ENCODE results near the gene ITGB8. TPM values are rescaled to one million over a fixed set of nuclear protein-coding genes. Genes with fewer than 3 reads are reported as not detected.

Gene ITGB8
- polyA plus RNA-seq, 1 donor from 2014 or later, result 12.2 TPM

DNA sequence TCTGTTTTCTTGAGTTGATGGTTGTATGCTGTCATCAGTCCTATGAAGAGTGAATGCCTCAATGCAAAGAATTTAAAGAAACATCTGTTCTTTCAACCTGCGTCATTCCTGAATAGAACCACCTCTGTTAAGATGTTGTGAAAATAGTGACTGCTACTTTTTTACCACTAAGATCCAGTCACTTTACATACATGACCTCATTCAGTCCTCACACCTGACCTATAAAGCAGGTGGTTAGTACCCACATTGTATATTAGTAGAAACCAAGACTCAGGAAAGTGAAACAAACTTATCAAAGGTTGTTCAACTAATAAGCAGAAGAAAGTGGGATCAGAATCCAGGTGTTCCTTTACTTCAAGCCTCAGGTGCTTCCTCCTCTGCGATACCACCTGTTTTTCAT, 64.8 kb downstream of the ITGB8 start:
- H3K27ac ChIP-seq (ENCODE audit: low read length), result no peak overlapping the region
- no peaks in the 10 kb centered on the region for H3K79me2 ChIP-seq (replicated peaks; ENCODE audit: insufficient read depth, low read length)
- no peak overlapping the region for H3K9ac ChIP-seq (ENCODE audit: low read length)
- H2AFZ ChIP-seq (ENCODE audit: low read depth, low read length), result no peak overlapping the region
- H3K9me2 ChIP-seq (ENCODE audit: insufficient read depth, low read length), result no peaks in the 10 kb centered on the region
- H3K4me3 ChIP-seq (ENCODE audit: low read length), result no peak overlapping the region
- no peaks in the 10 kb centered on the region for H3K9me3 ChIP-seq (ENCODE audit: low read length)
- H3K27me3 ChIP-seq (ENCODE audit: insufficient read depth, low read depth, low read length), result no peaks in the 10 kb centered on the region
- H4K20me1 ChIP-seq (ENCODE audit: insufficient read depth), result no peaks in the 10 kb centered on the region
- H3F3A ChIP-seq (ENCODE audit: insufficient read depth, low read length, poor library complexity, severe bottlenecking), result no peaks in the 10 kb centered on the region
- no peaks in the 10 kb centered on the region for H3K36me3 ChIP-seq (ENCODE audit: insufficient read depth, low read length)
- H3K4me2 ChIP-seq (ENCODE audit: low read length), result no peak overlapping the region
- TF ChIP-seq EZH2 (IDR thresholded peaks at IDR 0.05; ENCODE audit: borderline replicate concordance, insufficient read depth, low read length, poor library complexity, severe bottlenecking) (no peak), EP300 (conservative IDR thresholded peaks at IDR 0.05; ENCODE audit: poor library complexity, severe bottlenecking) (no peak), SMC3 (conservative IDR thresholded peaks at IDR 0.05; ENCODE audit: poor library complexity) (no peak), POLR2AphosphoS5 (IDR thresholded peaks at IDR 0.05) (no peak), RAD21 (conservative IDR thresholded peaks at IDR 0.05) (no peak), TAF1 (IDR thresholded peaks at IDR 0.05; ENCODE audit: low read depth) (no peak), MXI1 (conservative IDR thresholded peaks at IDR 0.05; ENCODE audit: poor library complexity, severe bottlenecking) (no peak)
- TF ChIP-seq, protein P1, sequence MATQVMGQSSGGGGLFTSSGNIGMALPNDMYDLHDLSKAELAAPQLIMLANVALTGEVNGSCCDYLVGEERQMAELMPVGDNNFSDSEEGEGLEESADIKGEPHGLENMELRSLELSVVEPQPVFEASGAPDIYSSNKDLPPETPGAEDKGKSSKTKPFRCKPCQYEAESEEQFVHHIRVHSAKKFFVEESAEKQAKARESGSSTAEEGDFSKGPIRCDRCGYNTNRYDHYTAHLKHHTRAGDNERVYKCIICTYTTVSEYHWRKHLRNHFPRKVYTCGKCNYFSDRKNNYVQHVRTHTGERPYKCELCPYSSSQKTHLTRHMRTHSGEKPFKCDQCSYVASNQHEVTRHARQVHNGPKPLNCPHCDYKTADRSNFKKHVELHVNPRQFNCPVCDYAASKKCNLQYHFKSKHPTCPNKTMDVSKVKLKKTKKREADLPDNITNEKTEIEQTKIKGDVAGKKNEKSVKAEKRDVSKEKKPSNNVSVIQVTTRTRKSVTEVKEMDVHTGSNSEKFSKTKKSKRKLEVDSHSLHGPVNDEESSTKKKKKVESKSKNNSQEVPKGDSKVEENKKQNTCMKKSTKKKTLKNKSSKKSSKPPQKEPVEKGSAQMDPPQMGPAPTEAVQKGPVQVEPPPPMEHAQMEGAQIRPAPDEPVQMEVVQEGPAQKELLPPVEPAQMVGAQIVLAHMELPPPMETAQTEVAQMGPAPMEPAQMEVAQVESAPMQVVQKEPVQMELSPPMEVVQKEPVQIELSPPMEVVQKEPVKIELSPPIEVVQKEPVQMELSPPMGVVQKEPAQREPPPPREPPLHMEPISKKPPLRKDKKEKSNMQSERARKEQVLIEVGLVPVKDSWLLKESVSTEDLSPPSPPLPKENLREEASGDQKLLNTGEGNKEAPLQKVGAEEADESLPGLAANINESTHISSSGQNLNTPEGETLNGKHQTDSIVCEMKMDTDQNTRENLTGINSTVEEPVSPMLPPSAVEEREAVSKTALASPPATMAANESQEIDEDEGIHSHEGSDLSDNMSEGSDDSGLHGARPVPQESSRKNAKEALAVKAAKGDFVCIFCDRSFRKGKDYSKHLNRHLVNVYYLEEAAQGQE (IDR thresholded peaks at IDR 0.05; ENCODE audit: borderline replicate concordance), result no peak
- TF ChIP-seq, protein P2, sequence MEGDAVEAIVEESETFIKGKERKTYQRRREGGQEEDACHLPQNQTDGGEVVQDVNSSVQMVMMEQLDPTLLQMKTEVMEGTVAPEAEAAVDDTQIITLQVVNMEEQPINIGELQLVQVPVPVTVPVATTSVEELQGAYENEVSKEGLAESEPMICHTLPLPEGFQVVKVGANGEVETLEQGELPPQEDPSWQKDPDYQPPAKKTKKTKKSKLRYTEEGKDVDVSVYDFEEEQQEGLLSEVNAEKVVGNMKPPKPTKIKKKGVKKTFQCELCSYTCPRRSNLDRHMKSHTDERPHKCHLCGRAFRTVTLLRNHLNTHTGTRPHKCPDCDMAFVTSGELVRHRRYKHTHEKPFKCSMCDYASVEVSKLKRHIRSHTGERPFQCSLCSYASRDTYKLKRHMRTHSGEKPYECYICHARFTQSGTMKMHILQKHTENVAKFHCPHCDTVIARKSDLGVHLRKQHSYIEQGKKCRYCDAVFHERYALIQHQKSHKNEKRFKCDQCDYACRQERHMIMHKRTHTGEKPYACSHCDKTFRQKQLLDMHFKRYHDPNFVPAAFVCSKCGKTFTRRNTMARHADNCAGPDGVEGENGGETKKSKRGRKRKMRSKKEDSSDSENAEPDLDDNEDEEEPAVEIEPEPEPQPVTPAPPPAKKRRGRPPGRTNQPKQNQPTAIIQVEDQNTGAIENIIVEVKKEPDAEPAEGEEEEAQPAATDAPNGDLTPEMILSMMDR (IDR thresholded peaks at IDR 0.05; ENCODE audit: poor library complexity, severe bottlenecking), result no peak

DNA sequence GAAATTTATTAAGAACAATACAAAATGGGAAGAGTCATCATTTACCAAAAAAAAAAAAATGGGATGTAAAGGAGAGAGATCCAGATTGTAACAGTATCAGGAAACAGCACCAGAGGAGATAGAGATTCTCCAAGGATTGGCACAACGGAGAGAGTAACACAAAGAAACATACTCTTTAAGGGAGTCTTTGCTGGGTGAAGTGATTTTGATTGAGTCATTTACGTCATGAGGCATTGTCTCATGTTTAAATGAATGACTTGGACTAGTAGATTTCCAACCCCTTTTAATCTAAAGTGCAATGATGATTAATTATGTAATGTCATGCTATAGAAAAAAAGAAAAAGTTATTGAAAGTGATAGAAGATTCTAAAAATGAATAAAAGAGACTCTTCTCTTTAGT, 68.8 kb downstream of the ITGB8 start:
- no peaks in the 10 kb centered on the region for H3K79me2 ChIP-seq (replicated peaks; ENCODE audit: insufficient read depth, low read length)
- H3K4me2 ChIP-seq (ENCODE audit: low read length), result no peak overlapping the region
- no peaks in the 10 kb centered on the region for H3K9me2 ChIP-seq (ENCODE audit: insufficient read depth, low read length)
- H3K9ac ChIP-seq (ENCODE audit: low read length), result no peak overlapping the region
- H3K9me3 ChIP-seq (ENCODE audit: low read length), result no peaks in the 10 kb centered on the region
- no peak overlapping the region for H3K27ac ChIP-seq (ENCODE audit: low read length)
- no peaks in the 10 kb centered on the region for H3K27me3 ChIP-seq (ENCODE audit: insufficient read depth, low read depth, low read length)
- H2AFZ ChIP-seq (ENCODE audit: low read depth, low read length), result no peak overlapping the region
- no peak overlapping the region for H3K4me3 ChIP-seq (ENCODE audit: low read length)
- no peaks in the 10 kb centered on the region for H4K20me1 ChIP-seq (ENCODE audit: insufficient read depth)
- TF ChIP-seq, protein P2 (IDR thresholded peaks at IDR 0.05; ENCODE audit: poor library complexity, severe bottlenecking), result no peak
- no peak for TF ChIP-seq RAD21 (conservative IDR thresholded peaks at IDR 0.05)
- no peak for TF ChIP-seq EP300 (conservative IDR thresholded peaks at IDR 0.05; ENCODE audit: poor library complexity, severe bottlenecking)
- TF ChIP-seq MXI1 (conservative IDR thresholded peaks at IDR 0.05; ENCODE audit: poor library complexity, severe bottlenecking), result no peak
- no peak for TF ChIP-seq SMC3 (conservative IDR thresholded peaks at IDR 0.05; ENCODE audit: poor library complexity)
- TF ChIP-seq TAF1 (IDR thresholded peaks at IDR 0.05; ENCODE audit: low read depth), result no peak
- TF ChIP-seq EZH2 (IDR thresholded peaks at IDR 0.05; ENCODE audit: borderline replicate concordance, insufficient read depth, low read length, poor library complexity, severe bottlenecking), result no peak
- TF ChIP-seq, protein P1 (IDR thresholded peaks at IDR 0.05; ENCODE audit: borderline replicate concordance), result no peak
- no peak for TF ChIP-seq POLR2AphosphoS5 (IDR thresholded peaks at IDR 0.05)
- H3K36me3 ChIP-seq (ENCODE audit: insufficient read depth, low read length), result no peaks in the 10 kb centered on the region
- H3F3A ChIP-seq (ENCODE audit: insufficient read depth, low read length, poor library complexity, severe bottlenecking), result no peaks in the 10 kb centered on the region
